ENCODE data around the gene ZNF516. TPM values are rescaled to one million over a fixed set of nuclear protein-coding genes. Genes with fewer than 3 reads are reported as not detected.

The ZNF516 gene
- total RNA-seq, 1 experiment from 2014 or later = 22.6 TPM

- Histone ChIP-seq H3T11ph (ENCODE audit: low read length) (no peak overlapping the region), H4K91ac (ENCODE audit: insufficient read length, low read depth, low read length) (no peak overlapping the region), H3K56ac (ENCODE audit: insufficient read length, low read depth, low read length) (no peak overlapping the region), H2BK12ac (ENCODE audit: insufficient read length, low read depth, low read length) (no peak overlapping the region), H3K14ac (ENCODE audit: insufficient read depth, low read length) (no peak overlapping the region), H2AK5ac (ENCODE audit: insufficient read length, low read length) (no peak overlapping the region), H2BK5ac (ENCODE audit: insufficient read length, low read length) (no peak overlapping the region), H4K8ac (replicated peaks; ENCODE audit: insufficient read length, low read depth, low read length) (no peak overlapping the region), H3K4me1 (ENCODE audit: insufficient read depth, low read length) (peaks cover 3% of the 10 kb centered on the region; the same call in 1 of the 2 replicates), H3K4ac (ENCODE audit: low read depth, low read length) (no peak overlapping the region), H2BK20ac (ENCODE audit: low read depth, low read length, poor library complexity, severe bottlenecking) (no peak overlapping the region), H4K5ac (ENCODE audit: insufficient read length, low read depth, low read length) (no peak overlapping the region), H4K20me1 (ENCODE audit: control insufficient read depth, insufficient read depth, insufficient read length) (no peaks in the 10 kb centered on the region), H2BK15ac (ENCODE audit: low read depth, low read length) (no peak overlapping the region), H3K23me2 (ENCODE audit: insufficient read length, low read depth, low read length, poor library complexity, severe bottlenecking) (peaks cover 3% of the 10 kb centered on the region), H3K18ac (ENCODE audit: insufficient read length, low read depth, low read length) (no peak overlapping the region), H3K4me2 (ENCODE audit: insufficient read depth, insufficient read length, low read length) (no peak overlapping the region), H3K27me3 (ENCODE audit: insufficient read depth, low read length) (no peaks in the 10 kb centered on the region), H3K9me3 (ENCODE audit: control insufficient read depth, low read depth, low read length) (no peaks in the 10 kb centered on the region), H3K79me2 (ENCODE audit: insufficient read depth, low read length) (no peaks in the 10 kb centered on the region), H3K27ac (ENCODE audit: insufficient read length, low read depth, low read length) (no peak overlapping the region), H3K9ac (ENCODE audit: extremely low read depth, insufficient read length, low read length) (no peak overlapping the region), H2AFZ (ENCODE audit: low read length) (no peak overlapping the region), H2BK120ac (ENCODE audit: low read depth, low read length, poor library complexity, severe bottlenecking) (no peak overlapping the region), H3K79me1 (ENCODE audit: insufficient read depth, low read depth, low read length, poor library complexity, severe bottlenecking) (no peaks in the 10 kb centered on the region), H3K23ac (ENCODE audit: insufficient read length, low read depth, low read length) (no peak overlapping the region)
- Mint-ChIP-seq H3K36me3 (ENCODE audit: insufficient read depth in 1 of 3, low read depth in 3 of 3) (no peaks in the 10 kb centered on the region; a peak in 1 of 7 replicates), H3K4me3 (no peak overlapping the region), H3K27me3 (ENCODE audit: low read depth) (peaks cover 21% of the 10 kb centered on the region), H3K4me1 (peaks cover 14 to 18% of the 10 kb centered on the region in 2 experiments), H3K9me3 (no peaks in the 10 kb centered on the region), H3K27ac (no peak overlapping the region)
- no CpG with 5 or more reads among the region's 11 CpGs for WGBS (ENCODE audit: extremely low coverage, insufficient read length, low lambda C conversion rate)
- no peak for TF ChIP-seq CTCF (conservative IDR thresholded peaks at IDR 0.05)
- DNase-seq = no peak
These were observed 35.3 kb upstream of the ZNF516 start for GRCh38 chr18:76530391-76530790.

Data from H9 (cell line).